ENCODE data around the gene PCSK2.

PCSK2 gene

GRCh38 chr20:17399303-17399985, 172.6 kb downstream of the PCSK2 start:
- DNase-seq (ENCODE audit: low spot score) = no peak

- DNase-seq (ENCODE audit: low spot score) = no peak
Measured at GRCh38 chr20:17403461-17403860, 176.6 kb downstream of the PCSK2 start.

GRCh38 chr20:17406051-17406590, 179.3 kb downstream of the PCSK2 start:
- DNase-seq (ENCODE audit: low spot score) = no peak

- no peak for DNase-seq (ENCODE audit: low spot score)
Measured at GRCh38 chr20:17407550-17407949, 180.7 kb downstream of the PCSK2 start.

- DNase-seq (ENCODE audit: low spot score) = no peak
Measured at GRCh38 chr20:17417225-17417624, 190.4 kb downstream of the PCSK2 start.

- no peak for DNase-seq (ENCODE audit: low spot score)
Measured at GRCh38 chr20:17418737-17419136, 191.9 kb downstream of the PCSK2 start.

GRCh38 chr20:17419479-17420041, 192.7 kb downstream of the PCSK2 start:
- DNase-seq (ENCODE audit: low spot score) = no peak

- no peak for DNase-seq (ENCODE audit: low spot score)
Measured at GRCh38 chr20:17421493-17421892, 194.7 kb downstream of the PCSK2 start.

- no peak for DNase-seq (ENCODE audit: low spot score)
Measured at GRCh38 chr20:17423782-17424181, 196.9 kb downstream of the PCSK2 start.

GRCh38 chr20:17427638-17428037, 200.8 kb downstream of the PCSK2 start:
- no peak for DNase-seq (ENCODE audit: low spot score)

GRCh38 chr20:17430125-17430950, 203.5 kb downstream of the PCSK2 start:
- DNase-seq (ENCODE audit: low spot score) = no peak

GRCh38 chr20:17431621-17432364, 205.0 kb downstream of the PCSK2 start:
- DNase-seq (ENCODE audit: low spot score) = peak; percentile 46

- DNase-seq (ENCODE audit: low spot score) = no peak
Measured at GRCh38 chr20:17436664-17437063, 209.8 kb downstream of the PCSK2 start.

- DNase-seq (ENCODE audit: low spot score) = no peak
Measured at GRCh38 chr20:17437251-17437650, 210.4 kb downstream of the PCSK2 start.

- no peak for DNase-seq (ENCODE audit: low spot score)
Measured at GRCh38 chr20:17438436-17439039, 211.7 kb downstream of the PCSK2 start.

- no peak for DNase-seq (ENCODE audit: low spot score)
Measured at GRCh38 chr20:17439616-17440296, 212.9 kb downstream of the PCSK2 start.

GRCh38 chr20:17441745-17442144, 214.9 kb downstream of the PCSK2 start:
- no peak for DNase-seq (ENCODE audit: low spot score)

GRCh38 chr20:17442588-17442987, 215.7 kb downstream of the PCSK2 start:
- no peak for DNase-seq (ENCODE audit: low spot score)

- DNase-seq (ENCODE audit: low spot score) = no peak
Measured at GRCh38 chr20:17443131-17443858, 216.5 kb downstream of the PCSK2 start.

- DNase-seq (ENCODE audit: low spot score) = no peak
Measured at GRCh38 chr20:17444091-17444490, 217.3 kb downstream of the PCSK2 start.
